ENCODE data around the gene THOC5. TPM values are rescaled to one million over a fixed set of nuclear protein-coding genes. Genes with fewer than 3 reads are reported as not detected.

THOC5 gene
- total RNA-seq, 1 donor, result 53.1 TPM

GRCh38 chr22:29584975-29585374, 31.4 kb upstream of the THOC5 start:
- no peak for DNase-seq (ENCODE audit: low read depth)
- H3K4me3 ChIP-seq (ENCODE audit: low read depth, low read length), result no peak overlapping the region
- TF ChIP-seq, protein P1, sequence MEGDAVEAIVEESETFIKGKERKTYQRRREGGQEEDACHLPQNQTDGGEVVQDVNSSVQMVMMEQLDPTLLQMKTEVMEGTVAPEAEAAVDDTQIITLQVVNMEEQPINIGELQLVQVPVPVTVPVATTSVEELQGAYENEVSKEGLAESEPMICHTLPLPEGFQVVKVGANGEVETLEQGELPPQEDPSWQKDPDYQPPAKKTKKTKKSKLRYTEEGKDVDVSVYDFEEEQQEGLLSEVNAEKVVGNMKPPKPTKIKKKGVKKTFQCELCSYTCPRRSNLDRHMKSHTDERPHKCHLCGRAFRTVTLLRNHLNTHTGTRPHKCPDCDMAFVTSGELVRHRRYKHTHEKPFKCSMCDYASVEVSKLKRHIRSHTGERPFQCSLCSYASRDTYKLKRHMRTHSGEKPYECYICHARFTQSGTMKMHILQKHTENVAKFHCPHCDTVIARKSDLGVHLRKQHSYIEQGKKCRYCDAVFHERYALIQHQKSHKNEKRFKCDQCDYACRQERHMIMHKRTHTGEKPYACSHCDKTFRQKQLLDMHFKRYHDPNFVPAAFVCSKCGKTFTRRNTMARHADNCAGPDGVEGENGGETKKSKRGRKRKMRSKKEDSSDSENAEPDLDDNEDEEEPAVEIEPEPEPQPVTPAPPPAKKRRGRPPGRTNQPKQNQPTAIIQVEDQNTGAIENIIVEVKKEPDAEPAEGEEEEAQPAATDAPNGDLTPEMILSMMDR (IDR thresholded peaks at IDR 0.05; ENCODE audit: insufficient read depth, low read length), result no peak

DNA sequence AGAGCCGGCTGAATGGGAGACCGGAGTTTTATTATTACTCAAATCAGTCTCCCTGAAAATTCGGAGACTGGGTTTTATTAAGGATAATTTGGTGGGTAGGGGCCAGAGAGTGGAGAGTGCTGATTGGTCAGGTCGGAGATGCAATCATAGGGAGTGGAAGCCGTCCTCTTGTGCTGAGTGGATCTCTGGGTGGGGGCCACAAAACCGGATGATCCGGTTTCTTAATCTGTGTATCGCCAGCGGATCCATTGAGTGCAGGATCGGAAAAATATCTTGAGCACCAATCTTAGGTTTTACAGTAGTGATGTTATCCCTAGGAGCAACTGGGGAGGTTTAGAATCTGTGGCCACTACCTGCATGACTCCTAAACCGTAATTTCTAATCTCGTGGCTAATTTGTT, 28.2 kb upstream of the THOC5 start:
- H3K4me3 ChIP-seq (ENCODE audit: low read depth, low read length), result no peak overlapping the region
- no peak for DNase-seq (ENCODE audit: low read depth)
- TF ChIP-seq, protein P1 (IDR thresholded peaks at IDR 0.05; ENCODE audit: insufficient read depth, low read length), result no peak

GRCh38 chr22:29580200-29580810, 26.7 kb upstream of the THOC5 start:
- TF ChIP-seq, protein P1 (IDR thresholded peaks at IDR 0.05; ENCODE audit: insufficient read depth, low read length), result no peak
- no peak for DNase-seq (ENCODE audit: low read depth)
- H3K4me3 ChIP-seq (ENCODE audit: low read depth, low read length), result peak overlapping the region; percentile 85

DNA sequence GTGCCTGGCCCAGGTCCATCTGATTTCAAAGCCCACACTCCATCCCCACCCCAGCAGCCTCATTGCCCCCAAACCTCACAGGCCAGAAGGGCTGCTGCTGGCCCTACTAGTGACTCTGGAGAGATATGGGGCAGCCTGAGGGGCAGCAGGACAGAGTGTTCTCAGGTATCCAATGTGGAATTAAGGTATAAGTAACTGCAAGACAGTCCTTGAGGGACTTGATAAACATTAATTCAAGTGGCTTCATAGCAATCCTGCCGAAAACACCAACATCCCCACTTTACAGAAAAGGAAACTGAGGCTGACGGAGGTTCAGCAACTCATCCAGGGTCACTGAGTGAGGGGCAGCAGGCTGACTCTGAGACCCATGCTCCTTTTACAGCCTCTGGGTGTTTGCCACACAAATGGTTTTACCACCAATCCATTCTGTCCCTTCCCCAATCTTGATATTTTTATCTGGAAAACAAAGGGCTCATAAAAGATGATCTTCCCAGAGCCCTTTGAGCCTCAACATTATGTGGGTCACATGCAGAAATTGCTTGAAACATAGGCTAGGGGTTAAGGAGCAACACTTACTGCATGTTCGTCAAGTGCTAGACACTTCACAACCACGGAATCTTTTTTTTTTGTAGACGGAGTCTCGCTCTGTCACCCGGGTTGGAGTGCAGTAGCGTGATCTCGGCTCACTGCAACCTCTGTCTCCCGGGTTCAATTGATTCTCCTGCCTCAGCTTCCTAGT, 25.1 kb upstream of the THOC5 start:
- TF ChIP-seq, protein P1 (IDR thresholded peaks at IDR 0.05; ENCODE audit: insufficient read depth, low read length), result no peak
- no peak overlapping the region for H3K4me3 ChIP-seq (ENCODE audit: low read depth, low read length)
- no peak for DNase-seq (ENCODE audit: low read depth)

- TF ChIP-seq, protein P1 (IDR thresholded peaks at IDR 0.05; ENCODE audit: insufficient read depth, low read length), result no peak
Measured at GRCh38 chr22:29574762-29575450, 21.3 kb upstream of the THOC5 start.

DNA sequence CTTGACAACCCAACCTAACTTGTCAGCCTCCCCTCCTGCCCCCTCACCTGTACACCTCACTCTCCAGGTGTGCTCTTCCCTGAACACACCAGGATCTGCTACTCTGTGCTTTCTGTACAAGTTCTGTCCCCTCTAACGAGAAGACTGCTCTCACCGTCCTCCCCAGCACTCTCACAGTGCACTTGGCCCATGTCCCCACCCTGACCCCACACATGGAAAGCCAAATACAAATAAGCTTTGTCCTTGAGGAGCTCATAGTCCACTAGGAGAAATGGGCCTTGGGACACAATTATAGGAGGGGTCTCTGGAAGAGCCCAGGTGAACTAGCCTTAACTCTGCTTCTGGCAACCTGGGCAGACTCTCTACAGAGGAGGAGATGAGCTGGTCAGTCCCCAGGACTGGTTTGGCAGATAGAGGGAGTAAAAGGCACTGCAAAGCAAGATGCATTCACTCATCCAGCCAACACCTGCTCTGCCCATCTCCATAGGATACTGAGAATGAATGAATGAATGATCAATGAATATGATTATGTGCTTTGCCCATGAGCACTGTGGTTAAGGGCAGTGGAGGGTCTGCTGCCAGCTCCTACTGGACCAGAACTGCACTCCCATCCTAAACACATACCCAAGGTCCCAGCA, 17.5 kb upstream of the THOC5 start:
- TF ChIP-seq, protein P1 (IDR thresholded peaks at IDR 0.05; ENCODE audit: insufficient read depth, low read length), result no peak
- DNase-seq (ENCODE audit: low read depth), result no peak
- H3K4me3 ChIP-seq (ENCODE audit: low read depth, low read length), result no peak overlapping the region

More at GRCh38 chr22:29574762-29575450, 21.3 kb upstream of the THOC5 start:
- DNase-seq (ENCODE audit: low read depth), result no peak
- no peak overlapping the region for H3K4me3 ChIP-seq (ENCODE audit: low read depth, low read length)
